Breast epithelium (tissue), 3 donors: Measurements from ENCODE around the gene FAM20C.
A peak's percentile ranks its signal among the peaks of the same experiment; 100 is the strongest.

Experiments
- POLR2A ChIP-seq: fragments of 450-650 bp; IDR thresholded peaks from one replicate; pipeline ENCODE4 v1.6.1; 2016; ENCODE audit warnings: antibody characterized with exemption, mild to moderate bottlenecking, moderate library complexity
- POLR2AphosphoS5 ChIP-seq, 3 donors: sonication (generic); formaldehyde crosslinking; IDR thresholded peaks; one replicate each; pipeline ENCODE4 v1.6.1; 2017; ENCODE audit warnings: antibody characterized with exemption in 3 of 3
- TF ChIP-seq, protein P1 (sequence below), 3 donors: fragments of 450-650 bp; IDR thresholded peaks; one replicate each; pipeline ENCODE4 v1.5.1; 2016 to 2017; ENCODE audit warnings: antibody characterized with exemption in 3 of 3, mild to moderate bottlenecking in 3 of 3, moderate library complexity in 3 of 3

DNA sequence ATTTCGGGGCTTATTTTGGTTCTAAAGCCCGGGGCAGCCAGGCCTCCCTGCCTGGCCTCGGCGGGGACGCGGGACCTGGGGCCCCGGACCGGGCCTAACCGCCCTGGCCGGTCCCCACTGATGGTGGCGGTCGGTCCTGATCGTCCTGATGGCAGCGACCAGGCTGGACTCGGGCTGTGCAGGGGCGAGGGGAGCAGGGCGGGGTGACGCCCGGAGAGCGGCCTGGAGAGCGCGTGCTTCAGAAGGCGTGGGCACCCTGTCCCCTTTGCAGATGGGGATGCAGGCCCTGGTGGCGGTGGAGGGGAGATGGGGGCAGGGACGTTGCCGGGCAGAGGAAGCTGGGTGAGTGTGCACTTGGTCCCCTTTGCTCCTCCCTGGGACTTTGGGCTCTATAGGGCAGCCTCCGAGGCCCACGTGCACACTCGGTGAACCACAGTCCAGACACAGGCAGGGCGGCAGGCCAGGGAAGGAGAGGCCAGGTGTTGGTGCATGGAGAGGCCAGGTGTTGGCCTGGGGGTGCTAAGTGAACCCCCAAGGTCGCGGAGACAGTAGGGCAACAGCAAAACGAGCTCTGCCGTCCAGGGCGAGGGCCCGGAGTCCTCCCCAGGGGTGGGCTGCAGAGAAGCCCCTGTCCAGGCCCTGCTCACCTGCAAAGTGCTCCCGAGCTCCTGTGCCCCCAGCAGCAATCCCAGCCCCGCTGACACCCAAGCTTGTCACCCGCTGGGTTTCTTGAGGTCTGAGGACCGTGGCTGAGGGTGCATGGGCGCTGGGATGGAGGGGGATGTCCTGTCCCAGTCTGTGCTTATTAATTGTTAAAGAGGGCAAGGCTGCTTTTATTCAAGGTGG, 42.4 kb upstream of the FAM20C start:
- no peak for TF ChIP-seq POLR2A
- peak in 1 of 3 donors; percentile 10 for TF ChIP-seq POLR2AphosphoS5 (IDR thresholded peaks at IDR 0.05)
- TF ChIP-seq, protein P1, sequence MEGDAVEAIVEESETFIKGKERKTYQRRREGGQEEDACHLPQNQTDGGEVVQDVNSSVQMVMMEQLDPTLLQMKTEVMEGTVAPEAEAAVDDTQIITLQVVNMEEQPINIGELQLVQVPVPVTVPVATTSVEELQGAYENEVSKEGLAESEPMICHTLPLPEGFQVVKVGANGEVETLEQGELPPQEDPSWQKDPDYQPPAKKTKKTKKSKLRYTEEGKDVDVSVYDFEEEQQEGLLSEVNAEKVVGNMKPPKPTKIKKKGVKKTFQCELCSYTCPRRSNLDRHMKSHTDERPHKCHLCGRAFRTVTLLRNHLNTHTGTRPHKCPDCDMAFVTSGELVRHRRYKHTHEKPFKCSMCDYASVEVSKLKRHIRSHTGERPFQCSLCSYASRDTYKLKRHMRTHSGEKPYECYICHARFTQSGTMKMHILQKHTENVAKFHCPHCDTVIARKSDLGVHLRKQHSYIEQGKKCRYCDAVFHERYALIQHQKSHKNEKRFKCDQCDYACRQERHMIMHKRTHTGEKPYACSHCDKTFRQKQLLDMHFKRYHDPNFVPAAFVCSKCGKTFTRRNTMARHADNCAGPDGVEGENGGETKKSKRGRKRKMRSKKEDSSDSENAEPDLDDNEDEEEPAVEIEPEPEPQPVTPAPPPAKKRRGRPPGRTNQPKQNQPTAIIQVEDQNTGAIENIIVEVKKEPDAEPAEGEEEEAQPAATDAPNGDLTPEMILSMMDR (IDR thresholded peaks at IDR 0.05): no peak
